SK-N-SH treated with all-trans-retinoic acid at 6 μM for 48 hours (cell line): ENCODE results near the gene PARD3.

Experiments
- ATAC-seq: fragments of 200-7000 bp; cut with Tn5 transposase; 3 replicates; pipeline ENCODE4 v1.9.1; 2020; ENCODE audit warnings: mild to moderate bottlenecking, moderate library complexity
- ARNTL ChIP-seq: fragments of 450-650 bp; formaldehyde crosslinking; IDR thresholded peaks from 2 replicates; pipeline ENCODE4 v1.5.0; 2020; ENCODE audit warnings: low read depth, mild to moderate bottlenecking, moderate library complexity, borderline replicate concordance
- CREB5 ChIP-seq: fragments of 250-450 bp; sonication (Bioruptor Pico); IDR thresholded peaks from 2 replicates; pipeline ENCODE4 v1.5.1; 2020; ENCODE audit warnings: low read depth, mild to moderate bottlenecking, moderate library complexity
- CSDC2 ChIP-seq: fragments of 250-450 bp; sonication (Bioruptor Pico); IDR thresholded peaks from 2 replicates; pipeline ENCODE4 v1.5.0; 2020; ENCODE audit warnings: mild to moderate bottlenecking, moderate library complexity
- CSRNP3 ChIP-seq: fragments of 250-450 bp; sonication (Bioruptor Pico); IDR thresholded peaks from 2 replicates; pipeline ENCODE4 v1.5.1; 2021; ENCODE audit warnings: mild to moderate bottlenecking, moderate library complexity
- ESRRG ChIP-seq: fragments of 250-450 bp; sonication (Bioruptor Pico); IDR thresholded peaks from 2 replicates; pipeline ENCODE4 v1.6.1; 2021; ENCODE audit warnings: mild to moderate bottlenecking
- GLIS3 ChIP-seq: fragments of 250-450 bp; sonication (Bioruptor Pico); IDR thresholded peaks from 2 replicates; pipeline ENCODE4 v1.5.0; 2020; ENCODE audit warnings: mild to moderate bottlenecking, moderate library complexity
- ISL1 ChIP-seq: fragments of 250-450 bp; sonication (Bioruptor Pico); IDR thresholded peaks from 2 replicates; pipeline ENCODE4 v2.1.2; 2022; ENCODE audit warnings: mild to moderate bottlenecking, moderate library complexity
- OSR1 ChIP-seq: fragments of 250-450 bp; sonication (Bioruptor Pico); IDR thresholded peaks from 2 replicates; pipeline ENCODE4 v1.8.0; 2022; ENCODE audit warnings: moderate library complexity, mild to moderate bottlenecking, inconsistent platforms
- POU6F1 ChIP-seq: fragments of 250-450 bp; sonication (Bioruptor Pico); IDR thresholded peaks from 2 replicates; pipeline ENCODE4 v1.8.0; 2021; ENCODE audit warnings: low read depth, mild to moderate bottlenecking, moderate library complexity, borderline replicate concordance
- RARB ChIP-seq: fragments of 250-450 bp; sonication (Bioruptor Pico); IDR thresholded peaks from 2 replicates; pipeline ENCODE4 v1.8.0; 2021; ENCODE audit warnings: mild to moderate bottlenecking, moderate library complexity
- SNAI2 ChIP-seq: fragments of 250-450 bp; sonication (Bioruptor Pico); IDR thresholded peaks from 2 replicates; pipeline ENCODE4 v1.5.0; 2020; ENCODE audit warnings: mild to moderate bottlenecking, moderate library complexity
- TCF4 ChIP-seq: fragments of 250-450 bp; sonication (Bioruptor Pico); IDR thresholded peaks from 2 replicates; pipeline ENCODE4 v1.8.0; 2021; ENCODE audit warnings: mild to moderate bottlenecking, moderate library complexity, borderline replicate concordance
- TOX ChIP-seq: fragments of 250-450 bp; sonication (Bioruptor Pico); IDR thresholded peaks from 2 replicates; pipeline ENCODE4 v1.8.0; 2021; ENCODE audit warnings: mild to moderate bottlenecking, moderate library complexity, borderline replicate concordance
- TSHZ2 ChIP-seq: fragments of 250-450 bp; sonication (Bioruptor Pico); IDR thresholded peaks from 2 replicates; pipeline ENCODE4 v1.5.0; 2020; ENCODE audit warnings: mild to moderate bottlenecking, moderate library complexity
- ZC3H10 ChIP-seq: fragments of 250-450 bp; sonication (Bioruptor Pico); IDR thresholded peaks from 2 replicates; pipeline ENCODE4 v1.5.1; 2021; ENCODE audit warnings: mild to moderate bottlenecking, moderate library complexity
- ZFP3 ChIP-seq: fragments of 250-450 bp; sonication (Bioruptor Pico); IDR thresholded peaks from 2 replicates; pipeline ENCODE4 v1.5.0; 2020; ENCODE audit warnings: mild to moderate bottlenecking, moderate library complexity
- ZFP30 ChIP-seq: fragments of 450-650 bp; formaldehyde crosslinking; IDR thresholded peaks from 2 replicates; pipeline ENCODE4 v1.5.0; 2022; ENCODE audit warnings: mild to moderate bottlenecking, moderate library complexity
- ZNF70 ChIP-seq: fragments of 450-650 bp; formaldehyde crosslinking; IDR thresholded peaks from 2 replicates; pipeline ENCODE4 v1.5.0; 2020; ENCODE audit warnings: mild to moderate bottlenecking, moderate library complexity

The PARD3 gene

GRCh38 chr10:34415039-34415438 is 400.1 kb downstream of the PARD3 start:
- no peak for ATAC-seq
- TF ChIP-seq ARNTL (CRISPR knock-in tag): no peak
- TF ChIP-seq RARB (CRISPR knock-in tag): no peak
- no peak for TF ChIP-seq ZFP30 (CRISPR knock-in tag)
- TF ChIP-seq GLIS3: no peak
- no peak for TF ChIP-seq CREB5 (CRISPR knock-in tag)
- no peak for TF ChIP-seq TSHZ2
- no peak for TF ChIP-seq CSRNP3 (CRISPR knock-in tag)
- TF ChIP-seq TOX (CRISPR knock-in tag): no peak
- TF ChIP-seq POU6F1 (CRISPR knock-in tag): no peak
- TF ChIP-seq OSR1 (CRISPR knock-in tag): no peak
- no peak for TF ChIP-seq ESRRG (CRISPR knock-in tag)
- no peak for TF ChIP-seq ZC3H10 (CRISPR knock-in tag)
- TF ChIP-seq TCF4: no peak
- no peak for TF ChIP-seq ZNF70 (CRISPR knock-in tag)
- TF ChIP-seq ZFP3 (CRISPR knock-in tag): no peak

GRCh38 chr10:34413756-34414587 is 401.1 kb downstream of the PARD3 start:
- ATAC-seq: no peak
- TF ChIP-seq ZNF70 (CRISPR knock-in tag): no peak
- TF ChIP-seq TCF4: no peak

GRCh38 chr10:34413214-34413613 is 401.9 kb downstream of the PARD3 start:
- no peak for ATAC-seq

More at GRCh38 chr10:34413214-34413613, 401.9 kb downstream of the PARD3 start:
- no peak for TF ChIP-seq CREB5 (CRISPR knock-in tag)
- no peak for TF ChIP-seq OSR1 (CRISPR knock-in tag)
- no peak for TF ChIP-seq CSRNP3 (CRISPR knock-in tag)
- no peak for TF ChIP-seq CSDC2
- TF ChIP-seq GLIS3: no peak
- no peak for TF ChIP-seq ARNTL (CRISPR knock-in tag)
- no peak for TF ChIP-seq TCF4
- no peak for TF ChIP-seq TOX (CRISPR knock-in tag)
- TF ChIP-seq ZC3H10 (CRISPR knock-in tag): no peak
- no peak for TF ChIP-seq ISL1 (CRISPR knock-in tag)
- TF ChIP-seq ZNF70 (CRISPR knock-in tag): no peak
- TF ChIP-seq SNAI2: no peak
